GM19193 (cell line): ENCODE data around the gene G3BP2.

Experiments used
- POLR2A ChIP-seq: IDR thresholded peaks from 4 replicates; pipeline ENCODE4 v1.6.1; 2011; ENCODE audit not compliant: insufficient read depth, insufficient read length; ENCODE audit errors: extremely low read depth

The G3BP2 gene

GRCh38 chr4:75673027-75673958 is at the start of gene G3BP2:
Gene G3BP2 (minus strand): TSS chr4:75673411. CDS start chr4:75662025, 11,386 bp downstream.
- TF ChIP-seq POLR2A: peak; percentile 94

DNA sequence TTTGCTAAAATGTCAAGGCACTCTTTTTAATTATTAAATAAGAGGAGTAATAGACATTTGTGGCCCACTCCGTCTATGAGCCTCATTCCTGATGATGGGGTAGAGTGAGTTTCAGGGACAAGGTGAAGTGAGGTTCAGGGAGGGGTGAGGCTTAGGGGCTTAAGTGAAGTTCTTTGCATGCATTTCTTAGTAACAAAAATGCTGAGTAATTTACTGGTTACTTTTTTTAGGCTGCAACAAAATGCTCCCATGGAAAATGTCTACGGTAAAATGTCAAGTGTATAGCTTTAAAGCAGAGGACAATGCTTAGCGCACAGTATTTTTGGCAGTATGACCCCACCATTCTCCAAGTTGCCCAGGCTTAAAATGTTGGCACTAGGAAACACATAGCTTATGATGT is 49.2 kb upstream of the G3BP2 start:
- no peak for TF ChIP-seq POLR2A

DNA sequence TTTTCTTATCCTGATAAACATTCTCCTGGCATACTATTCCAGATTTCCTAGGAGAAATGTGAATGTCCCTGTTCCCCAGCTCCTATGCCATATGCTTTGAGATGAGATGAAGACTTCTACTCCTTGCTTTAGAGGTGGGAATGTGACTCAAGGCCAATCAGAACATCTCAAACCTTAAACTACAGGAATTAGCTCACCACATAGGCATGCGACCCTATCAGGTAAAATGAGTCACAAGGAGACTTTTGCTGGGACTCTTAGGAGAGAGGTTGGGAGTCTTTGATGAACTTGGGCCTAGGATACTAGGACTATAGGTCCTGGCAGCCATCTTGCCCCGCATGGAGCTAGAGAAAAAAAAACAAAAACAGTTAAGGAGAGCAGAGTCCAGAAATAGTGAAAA is 45.3 kb upstream of the G3BP2 start:
- TF ChIP-seq POLR2A: no peak

- no peak for TF ChIP-seq POLR2A
Observed at GRCh38 chr4:75717408-75717807, 44.2 kb upstream of the G3BP2 start.

GRCh38 chr4:75715105-75715799 is 42.0 kb upstream of the G3BP2 start:
- TF ChIP-seq POLR2A: no peak

DNA sequence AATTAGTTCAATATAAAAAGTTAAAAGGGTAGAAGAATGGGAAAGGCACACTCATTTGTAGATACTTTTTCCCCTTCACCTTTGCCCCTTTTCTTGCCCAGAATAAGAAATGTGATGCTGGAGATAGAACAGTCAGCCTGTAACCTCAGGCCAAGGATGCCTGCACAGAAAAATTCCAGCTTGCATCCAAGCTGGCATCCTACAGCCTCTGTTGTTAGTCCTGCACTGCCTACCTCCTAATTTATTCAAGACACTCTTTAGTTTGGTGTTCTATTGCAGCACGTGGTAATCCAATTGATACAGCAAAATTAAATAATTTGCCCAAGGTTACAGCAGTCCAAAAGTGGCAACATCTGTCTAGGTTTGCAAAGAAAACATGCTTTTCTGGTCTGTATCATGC is 41.5 kb upstream of the G3BP2 start:
- no peak for TF ChIP-seq POLR2A

GRCh38 chr4:75714011-75714410 is 40.8 kb upstream of the G3BP2 start:
- TF ChIP-seq POLR2A: no peak

- TF ChIP-seq POLR2A: no peak
Observed at GRCh38 chr4:75710246-75710645, 37.0 kb upstream of the G3BP2 start.

GRCh38 chr4:75708218-75708691 is 35.0 kb upstream of the G3BP2 start:
- TF ChIP-seq POLR2A: no peak

- TF ChIP-seq POLR2A: no peak
Observed at GRCh38 chr4:75705198-75705977, 32.2 kb upstream of the G3BP2 start.

- no peak for TF ChIP-seq POLR2A
Observed at GRCh38 chr4:75702919-75703411, 29.8 kb upstream of the G3BP2 start.

GRCh38 chr4:75699299-75699698 is 26.1 kb upstream of the G3BP2 start:
- TF ChIP-seq POLR2A: no peak

DNA sequence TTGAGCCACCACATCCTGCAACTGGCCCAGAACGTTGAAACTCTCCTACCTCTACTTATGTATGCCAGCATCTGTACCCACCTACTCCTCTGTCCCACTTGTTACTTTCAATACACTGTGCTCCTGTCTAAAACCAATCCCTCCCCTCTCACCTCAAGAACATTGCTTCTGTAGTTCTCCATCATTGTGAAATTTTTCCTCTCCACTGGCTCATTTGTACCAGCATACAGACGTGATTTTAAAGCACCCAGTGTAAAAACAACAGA is 25.7 kb upstream of the G3BP2 start:
- TF ChIP-seq POLR2A: no peak

GRCh38 chr4:75698162-75698962 is 25.2 kb upstream of the G3BP2 start:
- no peak for TF ChIP-seq POLR2A

DNA sequence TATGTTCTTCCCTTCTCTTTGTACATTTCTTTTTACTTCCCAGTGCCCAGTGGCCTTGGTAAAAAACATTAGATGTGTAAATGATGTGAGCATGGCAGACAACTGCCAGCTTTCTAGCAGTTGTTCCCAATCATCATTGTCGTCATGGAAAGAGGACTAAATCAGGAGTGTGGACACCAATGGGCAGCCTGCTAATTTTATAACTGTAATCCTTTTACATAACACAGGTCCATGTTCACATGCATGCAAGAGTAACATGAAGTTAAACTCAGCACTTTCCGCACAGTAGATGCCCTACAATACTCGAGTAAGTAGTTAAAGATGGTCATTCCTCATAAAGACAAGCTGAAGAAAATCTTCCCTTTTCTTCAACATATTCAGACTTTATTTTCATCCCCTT is 23.4 kb upstream of the G3BP2 start:
- no peak for TF ChIP-seq POLR2A

- no peak for TF ChIP-seq POLR2A
Observed at GRCh38 chr4:75696071-75696470, 22.9 kb upstream of the G3BP2 start.
